AG04450 (cell line): ENCODE data around the gene KCNQ5. TPM values are rescaled to one million over a fixed set of nuclear protein-coding genes. Genes with fewer than 3 reads are reported as not detected.

Experiments
- CTCF ChIA-PET: fragments of 300-600, 350-600 bp; formaldehyde crosslinking; extraction: SDS; loops from one replicate; lab custom pipeline; 2022; ENCODE audit warnings: antibody characterized with exemption, inconsistent platforms; lab: Charles Lee
- POLR2A ChIA-PET: fragments of 350-600 bp; formaldehyde crosslinking; extraction: SDS; loops from one replicate; lab custom pipeline; 2021; ENCODE audit warnings: antibody characterized with exemption, inconsistent platforms; lab: Yijun Ruan, JAX
- DNase-seq: peaks from one replicate; pipeline ENCODE4 v3.0.0-alpha.2; 2011; ENCODE audit warnings: low read depth, low spot score
- H3K27ac ChIP-seq: one replicate; pipeline ENCODE4 v1.5.1; 2012; ENCODE audit warnings: low read depth, low read length, control low read depth
- H3K27me3 ChIP-seq: one replicate; pipeline ENCODE4 v1.6.0; 2012; ENCODE audit warnings: low read length; ENCODE audit not compliant: control insufficient read depth, insufficient read depth
- H3K4me3 ChIP-seq: 2 replicates; pipeline ENCODE4 v1.5.1; 2011; ENCODE audit warnings: mild to moderate bottlenecking, low read depth, low read length, control low read depth
- H3K9me3 ChIP-seq: 2 replicates; pipeline ENCODE4 v1.5.1; 2012; ENCODE audit warnings: low read length; ENCODE audit not compliant: control insufficient read depth, insufficient read depth
- CTCF ChIP-seq: IDR thresholded peaks from 2 replicates; pipeline ENCODE4 v1.5.1; 2011; ENCODE audit warnings: low read depth, low read length, control low read depth, inconsistent platforms
- polyA plus RNA-seq: library from polyadenylated mRNA; depleted of rRNA; stranded (reverse); fragments of >200 nt; gene quantifications from 2 replicates; pipeline ENCODE4 v1.2.3, GENCODE V29; 2011
- small RNA-seq: library from RNA; depleted of rRNA; stranded (forward); fragments of <200 nt; gene quantifications from one replicate; pipeline ENCODE3, GENCODE V24; 2012; ENCODE audit warnings: low read depth; ENCODE audit not compliant: insufficient read length

KCNQ5 gene
- polyA plus RNA-seq, 1 experiment, result 0.52 TPM

DNA sequence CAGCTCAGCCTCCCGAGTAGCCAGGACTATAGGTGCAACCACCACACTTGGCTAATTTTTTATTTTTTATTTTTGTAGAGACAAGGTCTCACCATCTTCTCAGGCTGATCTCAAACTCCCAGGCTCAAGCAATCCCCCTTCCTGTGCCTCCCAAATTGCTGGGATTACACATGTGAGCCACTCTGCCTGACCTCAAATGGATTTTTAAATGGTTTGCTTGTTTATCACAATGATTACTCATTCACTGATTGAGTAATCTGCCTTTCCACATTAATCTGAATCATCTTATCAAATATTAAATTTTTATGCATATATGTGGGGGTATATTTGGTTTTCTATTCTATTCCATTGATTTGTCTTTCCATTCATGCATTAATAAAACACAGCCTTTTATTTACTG lies 612.9 kb downstream of the KCNQ5 start:
- peak; percentile 30 for DNase-seq
- H3K27me3 ChIP-seq, result no peaks in the 10 kb centered on the region
- H3K9me3 ChIP-seq, result peaks cover 2% of the 10 kb centered on the region; the same call in 1 of the 2 replicates
- H3K4me3 ChIP-seq, result no peak overlapping the region
- TF ChIP-seq CTCF, result no peak
- POLR2A ChIA-PET, result no interaction called here
- no peak overlapping the region for H3K27ac ChIP-seq
- CTCF ChIA-PET, result no interaction called here

DNA sequence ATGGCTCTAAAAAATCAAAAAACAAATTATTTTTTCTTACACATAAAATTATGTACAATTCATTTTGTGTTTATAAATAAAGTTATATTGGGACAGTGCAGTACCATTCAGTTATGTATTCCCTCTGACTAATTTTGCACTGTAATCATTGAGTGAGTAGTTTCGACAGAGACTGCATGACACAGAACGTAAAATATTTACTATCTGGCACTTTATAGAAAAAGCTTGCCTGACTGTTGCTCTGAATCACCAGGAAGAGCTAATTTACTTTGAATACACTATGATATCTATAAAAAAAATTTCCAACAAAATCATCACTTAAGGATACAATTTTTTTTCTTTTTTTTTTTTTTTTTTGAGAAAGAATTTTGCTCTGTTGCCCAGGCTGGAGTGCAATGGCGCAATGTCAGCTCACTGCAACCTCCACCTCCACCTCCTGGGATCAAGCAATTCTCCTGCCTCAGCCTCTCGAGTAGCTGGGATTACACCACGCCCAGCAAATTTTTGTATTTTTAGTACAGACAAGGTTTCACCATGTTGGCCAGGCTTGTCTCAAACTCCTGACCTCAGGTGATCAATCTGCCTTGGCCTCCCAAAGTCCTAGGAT lies 614.4 kb downstream of the KCNQ5 start:
- CTCF ChIA-PET, result interaction anchor here (0.6 to 0.7 kb wide), 3 partner anchors 33 to 1666 kb away, joined by 3 to 6 read pairs (median 4); no protein-coding TSS in a partner anchor
- no peak overlapping the region for H3K4me3 ChIP-seq
- no peaks in the 10 kb centered on the region for H3K9me3 ChIP-seq
- TF ChIP-seq CTCF, result no peak
- DNase-seq, result peak; percentile 68
- no peaks in the 10 kb centered on the region for H3K27me3 ChIP-seq
- peak overlapping the region; percentile 57 for H3K27ac ChIP-seq
- POLR2A ChIA-PET, result interaction anchor here (0.7 kb wide), 2 partner anchors 120 to 417 kb away, joined by 5 to 6 read pairs; no protein-coding TSS in a partner anchor

- Histone ChIP-seq H3K4me3 (no peak overlapping the region), H3K27ac (no peak overlapping the region), H3K9me3 (no peaks in the 10 kb centered on the region), H3K27me3 (no peaks in the 10 kb centered on the region)
- TF ChIP-seq CTCF, result no peak
- CTCF ChIA-PET, result no interaction called here
- POLR2A ChIA-PET, result no interaction called here
- no peak for DNase-seq
These were observed 618.9 kb downstream of the KCNQ5 start for GRCh38 chr6:73240730-73241129.

GRCh38 chr6:73242001-73242400 lies 620.1 kb downstream of the KCNQ5 start:
- POLR2A ChIA-PET, result no interaction called here
- no peaks in the 10 kb centered on the region for H3K27me3 ChIP-seq
- no peak overlapping the region for H3K4me3 ChIP-seq
- no peak overlapping the region for H3K27ac ChIP-seq
- CTCF ChIA-PET, result no interaction called here
- no peak for TF ChIP-seq CTCF
- no peaks in the 10 kb centered on the region for H3K9me3 ChIP-seq
- no peak for DNase-seq

Small RNA genes within 50 kb of the gene (small RNA-seq; reads per million reads assigned to genes)
- gene MIR4282, result not detected
